SU-DHL-6 (cell line): ENCODE measurements around the gene GHRHR.

Experiments
- EZH2phosphoT487 ChIP-seq: fragments of 200-600 bp; sonication (generic), shearing (Covaris generic); conservative IDR thresholded peaks from 2 replicates; pipeline ENCODE4 v1.6.1; 2018; ENCODE audit warnings: mild to moderate bottlenecking, antibody characterized with exemption, low read length, moderate library complexity, mixed read lengths
- TF ChIP-seq, protein P1 (sequence below): fragments of 200-600 bp; sonication (generic); IDR thresholded peaks from one replicate; pipeline ENCODE4 v1.5.1; 2017; ENCODE audit warnings: antibody characterized with exemption, mild to moderate bottlenecking, low read length, moderate library complexity; ENCODE audit not compliant: insufficient read depth, poor library complexity, severe bottlenecking

DNA sequence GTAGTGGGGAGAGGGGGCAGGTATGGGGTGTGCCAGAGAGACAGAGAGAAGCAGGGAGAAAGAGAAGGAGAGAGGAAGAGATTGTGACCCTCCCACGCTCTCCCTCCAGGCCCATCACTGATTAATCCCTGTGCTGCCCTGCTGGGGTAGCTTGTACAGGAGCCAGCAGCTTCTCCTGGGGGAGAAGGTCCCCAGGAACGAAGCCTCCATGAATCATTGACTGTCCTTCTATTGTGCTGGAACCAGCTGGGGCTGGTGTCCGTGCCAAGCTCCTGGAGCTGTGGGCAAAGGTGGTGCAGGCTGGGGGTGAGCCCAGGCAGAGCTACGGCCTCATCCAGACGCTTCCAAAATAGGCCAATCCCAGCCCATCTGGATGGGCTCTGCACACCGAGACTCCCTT is 31.2 kb upstream of the GHRHR start:
- TF ChIP-seq, protein P1, sequence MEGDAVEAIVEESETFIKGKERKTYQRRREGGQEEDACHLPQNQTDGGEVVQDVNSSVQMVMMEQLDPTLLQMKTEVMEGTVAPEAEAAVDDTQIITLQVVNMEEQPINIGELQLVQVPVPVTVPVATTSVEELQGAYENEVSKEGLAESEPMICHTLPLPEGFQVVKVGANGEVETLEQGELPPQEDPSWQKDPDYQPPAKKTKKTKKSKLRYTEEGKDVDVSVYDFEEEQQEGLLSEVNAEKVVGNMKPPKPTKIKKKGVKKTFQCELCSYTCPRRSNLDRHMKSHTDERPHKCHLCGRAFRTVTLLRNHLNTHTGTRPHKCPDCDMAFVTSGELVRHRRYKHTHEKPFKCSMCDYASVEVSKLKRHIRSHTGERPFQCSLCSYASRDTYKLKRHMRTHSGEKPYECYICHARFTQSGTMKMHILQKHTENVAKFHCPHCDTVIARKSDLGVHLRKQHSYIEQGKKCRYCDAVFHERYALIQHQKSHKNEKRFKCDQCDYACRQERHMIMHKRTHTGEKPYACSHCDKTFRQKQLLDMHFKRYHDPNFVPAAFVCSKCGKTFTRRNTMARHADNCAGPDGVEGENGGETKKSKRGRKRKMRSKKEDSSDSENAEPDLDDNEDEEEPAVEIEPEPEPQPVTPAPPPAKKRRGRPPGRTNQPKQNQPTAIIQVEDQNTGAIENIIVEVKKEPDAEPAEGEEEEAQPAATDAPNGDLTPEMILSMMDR, result no peak
- no peak for TF ChIP-seq EZH2phosphoT487
